HepG2 (cell line): Measurements from ENCODE around the gene PEX3. TPM values are rescaled to one million over a fixed set of nuclear protein-coding genes. Genes with fewer than 3 reads are reported as not detected.

Experiments
- GATAD1 ChIP-seq: IDR thresholded peaks from 2 replicates; pipeline ENCODE4 v1.6.1; 2016; ENCODE audit warnings: missing genetic modification reagents, missing compliant biosample characterization
- IKZF5 ChIP-seq: IDR thresholded peaks from 2 replicates; pipeline ENCODE4 v1.6.1; 2018; ENCODE audit warnings: missing genetic modification reagents, mild to moderate bottlenecking, missing compliant biosample characterization
- MTF1 ChIP-seq: sonication (generic); formaldehyde crosslinking; IDR thresholded peaks from 2 replicates; pipeline ENCODE4 v1.5.0; 2020; ENCODE audit warnings: missing genetic modification reagents
- NFE2L2 ChIP-seq: fragments of 150-350 bp; IDR thresholded peaks from 2 replicates; pipeline ENCODE4 v1.6.1; 2014; ENCODE audit warnings: low read length
- SP4 ChIP-seq: sonication (generic); formaldehyde crosslinking; IDR thresholded peaks from 2 replicates; pipeline ENCODE4 v1.8.1; 2023; ENCODE audit warnings: mild to moderate bottlenecking, missing genetic modification reagents
- STAG1 ChIP-seq: sonication (generic); formaldehyde crosslinking; IDR thresholded peaks from 2 replicates; pipeline ENCODE4 v1.4.0; 2020; ENCODE audit warnings: missing genetic modification reagents
- TBX2 ChIP-seq: sonication (generic); formaldehyde crosslinking; IDR thresholded peaks from 2 replicates; pipeline ENCODE4 v1.5.0; 2020; ENCODE audit warnings: missing genetic modification reagents, mild to moderate bottlenecking, borderline replicate concordance
- YEATS2 ChIP-seq: sonication (generic); formaldehyde crosslinking; IDR thresholded peaks from 2 replicates; pipeline ENCODE4 v1.4.0; 2020; ENCODE audit warnings: missing genetic modification reagents, borderline replicate concordance
- ZNF263 ChIP-seq: sonication (generic); formaldehyde crosslinking; IDR thresholded peaks from 2 replicates; pipeline ENCODE4 v1.4.0; 2020; ENCODE audit warnings: missing genetic modification reagents
- ZNF350 ChIP-seq: sonication (generic); formaldehyde crosslinking; IDR thresholded peaks from 2 replicates; pipeline ENCODE4 v1.4.0; 2020; ENCODE audit warnings: mild to moderate bottlenecking, low read depth, missing genetic modification reagents, borderline replicate concordance
- ZNF577 ChIP-seq: sonication (generic); formaldehyde crosslinking; IDR thresholded peaks from 2 replicates; pipeline ENCODE4 v1.4.0; 2020; ENCODE audit warnings: mild to moderate bottlenecking, low read depth, missing genetic modification reagents, borderline replicate concordance
- ZNF777 ChIP-seq: sonication (generic); formaldehyde crosslinking; IDR thresholded peaks from 2 replicates; pipeline ENCODE4 v1.4.0; 2020; ENCODE audit warnings: missing genetic modification reagents
- ZNF891 ChIP-seq: sonication (generic); formaldehyde crosslinking; IDR thresholded peaks from 2 replicates; pipeline ENCODE4 v1.5.0; 2020; ENCODE audit warnings: mild to moderate bottlenecking, missing genetic modification reagents
- polyA plus RNA-seq, 8 experiments: library from polyadenylated mRNA; depleted of rRNA in 3 of 8; stranded (reverse) in 7 of 8; unstranded in 1 of 8; fragments of >200 nt; fragmentation: Illumina TruSeq in 4 of 8; extraction: Trizol in 4 of 8; gene quantifications; 2 replicates each; pipeline versions ENCODE4 v1.2.1 to v1.2.3, GENCODE V29; 2011 to 2016; ENCODE audit warnings: low read depth in 4 of 8, missing spikeins in 1 of 8, mixed read lengths in 1 of 8; ENCODE audit not compliant: insufficient read depth in 1 of 8
- total RNA-seq, 5 experiments: library from RNA; depleted of rRNA; stranded (reverse); fragments of >200 nt; fragmentation: Illumina TruSeq; extraction: Trizol; gene quantifications; 2 replicates each; pipeline ENCODE4 v1.2.3, GENCODE V29; 2016; ENCODE audit warnings: low read depth in 1 of 5

PEX3 gene
- total and polyA plus RNA-seq, 2 of the 13 experiments (the other 11 are each of a cell fraction or from before 2014, with no cell fraction given): 30.9 to 40.8 TPM

GRCh38 chr6:143510991-143511891 is 60.6 kb downstream of the PEX3 start, which contains the start of gene FUCA2 (continued):
- TF ChIP-seq MTF1 (CRISPR knock-in tag) (peak; percentile 55; the same call in 1 of the 2 replicates), ZNF577 (no peak; the same call in 1 of the 2 replicates), ZNF777 (CRISPR knock-in tag) (peak; percentile 81), YEATS2 (CRISPR knock-in tag) (peak; percentile 83), GATAD1 (CRISPR knock-in tag) (no peak; the same call in 1 of the 2 replicates), STAG1 (CRISPR knock-in tag) (0 out of 2 replicates have a peak, but pooled peaks have one; percentile 12), NFE2L2 (no peak), TBX2 (CRISPR knock-in tag) (peak; percentile 90), ZNF350 (CRISPR knock-in tag) (peak; percentile 97), IKZF5 (CRISPR knock-in tag) (peak; percentile 68; the same call in 1 of the 2 replicates), ZNF891 (CRISPR knock-in tag) (peak; percentile 94), SP4 (CRISPR knock-in tag) (peak; percentile 84), ZNF263 (CRISPR knock-in tag) (peak; percentile 72; the same call in 1 of the 2 replicates)
- TF ChIP-seq, all 625 proteins: peak for 432
